GDM1 (cell line): Measurements from ENCODE around the gene LPAR5.

Experiments
- DNase-seq: peaks from one replicate; lab custom pipeline; 2025; lab: John Stamatoyannopoulos, UW

LPAR5 gene

GRCh38 chr12:6638305-6638704 lies 2.5 kb upstream of the LPAR5 start:
- DNase-seq, result peak; percentile 69

- DNase-seq, result peak; percentile 47
These were observed 344 bp downstream of the LPAR5 start for GRCh38 chr12:6635375-6635855.

GRCh38 chr12:6632026-6632983 lies 3.5 kb downstream of the LPAR5 start:
- peak; percentile 80 for DNase-seq

GRCh38 chr12:6631549-6631961 lies 4.2 kb downstream of the LPAR5 start:
- DNase-seq, result no peak

- DNase-seq, result no peak
These were observed 5.0 kb downstream of the LPAR5 start for GRCh38 chr12:6630736-6631135.

GRCh38 chr12:6627616-6628015 lies 8.1 kb downstream of the LPAR5 start:
- DNase-seq, result no peak

GRCh38 chr12:6626654-6627283 lies 9.0 kb downstream of the LPAR5 start:
- no peak for DNase-seq

- DNase-seq, result no peak
These were observed 14.9 kb downstream of the LPAR5 start for GRCh38 chr12:6620885-6621274.

- DNase-seq, result no peak
These were observed 15.4 kb downstream of the LPAR5 start for GRCh38 chr12:6620137-6620884.

GRCh38 chr12:6618483-6619225 lies 17.1 kb downstream of the LPAR5 start:
- DNase-seq, result peak; percentile 45

- no peak for DNase-seq
These were observed 20.0 kb downstream of the LPAR5 start for GRCh38 chr12:6615802-6616201.

- DNase-seq, result no peak
These were observed 21.1 kb downstream of the LPAR5 start for GRCh38 chr12:6614513-6615172.

- DNase-seq, result peak; percentile 98
These were observed 21.8 kb downstream of the LPAR5 start for GRCh38 chr12:6613776-6614512.

- DNase-seq, result peak; percentile 82
These were observed 22.6 kb downstream of the LPAR5 start for GRCh38 chr12:6613015-6613775.

- no peak for DNase-seq
These were observed 23.1 kb downstream of the LPAR5 start for GRCh38 chr12:6612652-6613014.

GRCh38 chr12:6612247-6612646 lies 23.5 kb downstream of the LPAR5 start:
- no peak for DNase-seq

GRCh38 chr12:6608592-6609281 lies 27.0 kb downstream of the LPAR5 start:
- DNase-seq, result no peak

GRCh38 chr12:6607751-6608591 lies 27.8 kb downstream of the LPAR5 start:
- peak; percentile 77 for DNase-seq
